Measurements from ENCODE around the gene PAK6.
A peak's percentile ranks its signal among the peaks of the same experiment; 100 is the strongest.

PAK6 gene

GRCh38 chr15:40255033-40255432, 16.2 kb downstream of the PAK6 start:
- no peak for DNase-seq (ENCODE audit: low read depth)

GRCh38 chr15:40256638-40257235, 17.9 kb downstream of the PAK6 start:
- DNase-seq (ENCODE audit: low read depth): no peak

GRCh38 chr15:40257656-40258450, 19.0 kb downstream of the PAK6 start:
- no peak for DNase-seq (ENCODE audit: low read depth)

- no peak for DNase-seq (ENCODE audit: low read depth)
These were observed 19.7 kb downstream of the PAK6 start for GRCh38 chr15:40258544-40258943.

DNA sequence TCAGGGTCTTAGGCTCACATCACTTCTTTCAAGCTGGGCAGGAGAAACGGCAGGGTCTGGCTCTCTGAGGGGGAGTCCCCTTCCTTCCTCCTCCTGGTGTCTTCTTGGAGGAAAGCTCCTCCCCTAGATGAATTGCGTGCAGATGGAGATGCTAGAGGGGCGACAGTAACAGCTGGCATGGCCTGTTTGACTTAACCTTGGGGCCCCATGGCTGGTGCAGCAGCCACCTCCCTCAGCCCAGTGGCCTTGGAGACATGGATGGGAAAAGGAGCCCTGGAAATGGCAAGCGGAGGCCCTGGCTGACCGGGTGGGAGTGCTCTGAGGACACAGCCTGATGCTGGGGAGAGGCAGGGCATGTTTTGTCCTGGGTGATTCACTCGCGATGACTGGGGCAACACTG, 20.2 kb downstream of the PAK6 start:
- no peak for DNase-seq (ENCODE audit: low read depth)

DNA sequence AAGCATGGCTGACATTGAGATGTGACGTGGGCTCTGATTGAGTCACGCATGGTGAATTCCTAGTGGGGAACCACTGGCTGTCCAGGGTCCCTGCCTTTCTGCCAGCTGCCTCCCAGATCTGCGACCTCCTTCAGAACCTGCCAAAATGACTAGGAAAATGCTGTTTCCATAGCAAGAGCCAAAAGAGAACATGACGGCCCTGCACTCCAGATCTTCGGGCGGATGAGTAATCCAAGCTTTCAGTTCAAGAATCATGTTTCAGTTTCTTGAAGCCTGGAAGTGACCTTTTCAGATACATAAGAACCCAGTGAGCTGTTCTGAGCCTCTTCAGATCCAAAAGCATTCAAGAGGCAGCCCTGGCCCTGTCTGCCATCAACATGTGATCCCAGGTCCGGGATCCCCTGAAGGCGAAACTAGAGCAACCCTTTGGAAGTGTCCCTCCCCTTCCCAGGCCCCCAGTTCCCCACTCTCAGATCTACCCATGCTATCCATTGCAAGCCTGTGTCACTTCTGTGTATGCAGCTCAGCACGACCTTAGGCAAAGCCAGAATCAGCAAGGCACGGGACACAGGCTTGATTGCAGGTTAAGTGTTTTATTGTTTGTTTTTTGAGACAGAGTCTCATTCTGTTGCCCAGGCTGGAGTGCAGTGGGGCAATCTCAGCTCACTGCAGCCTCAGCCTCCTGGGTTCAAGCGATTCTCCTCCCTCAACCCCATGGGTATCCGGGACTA, 24.3 kb downstream of the PAK6 start:
- no peak for DNase-seq (ENCODE audit: low read depth)

- DNase-seq (ENCODE audit: low read depth): no peak
These were observed 25.7 kb downstream of the PAK6 start for GRCh38 chr15:40264321-40265153.

DNA sequence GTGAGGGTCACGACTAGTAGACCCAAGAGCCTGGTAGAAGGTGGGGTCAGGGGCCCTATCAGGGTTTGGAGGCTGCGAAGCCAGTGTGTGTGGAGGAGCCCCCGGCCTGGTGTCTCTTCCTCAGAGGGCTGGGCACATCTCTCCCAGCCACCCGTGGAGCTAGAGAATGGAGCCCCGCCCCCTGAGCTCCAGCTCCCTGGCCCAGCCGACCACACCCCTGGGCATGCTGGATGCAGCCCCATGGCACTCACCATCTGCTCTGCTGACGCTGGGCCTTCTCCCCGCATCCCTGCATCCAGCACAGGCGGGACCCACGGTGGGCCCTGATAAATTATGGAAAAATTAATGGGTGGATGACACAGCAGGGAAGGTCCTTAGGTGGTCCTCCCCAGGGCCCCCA, 26.5 kb downstream of the PAK6 start:
- DNase-seq (ENCODE audit: low read depth): no peak

- no peak for DNase-seq (ENCODE audit: low read depth)
These were observed 27.0 kb downstream of the PAK6 start for GRCh38 chr15:40265875-40266274.

DNA sequence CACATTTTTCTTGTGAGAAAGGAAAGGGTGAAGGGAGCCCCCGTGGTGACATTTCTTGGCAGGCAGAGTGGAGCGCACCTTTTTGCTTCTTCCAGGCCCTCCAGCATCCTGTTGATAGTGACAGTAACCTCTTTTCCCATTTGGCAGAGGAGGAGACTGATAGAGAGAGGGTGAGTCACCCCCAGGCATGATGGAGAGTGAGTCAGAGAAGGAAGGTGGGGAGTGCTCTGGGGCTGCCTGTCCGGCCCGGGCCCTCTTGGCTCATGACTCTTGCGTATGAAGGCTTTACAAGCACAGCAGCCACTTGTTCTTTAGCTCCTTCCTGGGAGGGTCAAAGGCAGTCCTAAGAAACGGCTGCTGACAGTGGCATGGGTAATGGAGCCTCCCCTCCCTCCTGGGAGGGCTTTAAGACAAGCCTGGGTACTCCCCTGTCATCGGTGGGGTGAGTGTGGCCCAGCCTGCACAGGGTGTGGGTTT, 28.0 kb downstream of the PAK6 start:
- no peak for DNase-seq (ENCODE audit: low read depth)

DNA sequence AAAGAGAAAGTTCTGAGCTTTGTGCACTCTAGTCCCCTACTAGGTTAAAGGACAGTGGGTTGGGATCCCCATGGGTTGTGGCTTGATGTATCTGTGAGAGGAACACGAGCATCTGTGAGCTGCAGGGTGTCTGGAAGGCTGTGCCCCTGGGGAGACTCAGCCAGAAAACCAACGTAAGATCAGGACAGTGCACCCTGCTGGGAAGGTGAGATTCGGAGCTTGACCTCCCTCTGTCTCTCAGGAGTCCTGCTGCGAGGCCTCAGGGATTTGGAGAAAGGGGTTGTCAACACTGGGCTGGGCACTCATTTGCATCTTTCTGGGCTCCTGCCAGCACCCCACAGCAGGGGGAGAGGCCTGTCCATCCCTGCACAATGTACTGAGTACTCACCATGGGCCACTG, 28.8 kb downstream of the PAK6 start:
- no peak for DNase-seq (ENCODE audit: low read depth)

GRCh38 chr15:40269604-40270003, 30.7 kb downstream of the PAK6 start:
- DNase-seq (ENCODE audit: low read depth): no peak

GRCh38 chr15:40270246-40270995, 31.6 kb downstream of the PAK6 start:
- no peak for DNase-seq (ENCODE audit: low read depth)

GRCh38 chr15:40271685-40272484, 33.0 kb downstream of the PAK6 start:
- DNase-seq (ENCODE audit: low read depth): no peak

GRCh38 chr15:40272485-40273056, 33.7 kb downstream of the PAK6 start:
- DNase-seq (ENCODE audit: low read depth): no peak

- no peak for DNase-seq (ENCODE audit: low read depth)
These were observed 34.6 kb downstream of the PAK6 start for GRCh38 chr15:40273428-40273827.

DNA sequence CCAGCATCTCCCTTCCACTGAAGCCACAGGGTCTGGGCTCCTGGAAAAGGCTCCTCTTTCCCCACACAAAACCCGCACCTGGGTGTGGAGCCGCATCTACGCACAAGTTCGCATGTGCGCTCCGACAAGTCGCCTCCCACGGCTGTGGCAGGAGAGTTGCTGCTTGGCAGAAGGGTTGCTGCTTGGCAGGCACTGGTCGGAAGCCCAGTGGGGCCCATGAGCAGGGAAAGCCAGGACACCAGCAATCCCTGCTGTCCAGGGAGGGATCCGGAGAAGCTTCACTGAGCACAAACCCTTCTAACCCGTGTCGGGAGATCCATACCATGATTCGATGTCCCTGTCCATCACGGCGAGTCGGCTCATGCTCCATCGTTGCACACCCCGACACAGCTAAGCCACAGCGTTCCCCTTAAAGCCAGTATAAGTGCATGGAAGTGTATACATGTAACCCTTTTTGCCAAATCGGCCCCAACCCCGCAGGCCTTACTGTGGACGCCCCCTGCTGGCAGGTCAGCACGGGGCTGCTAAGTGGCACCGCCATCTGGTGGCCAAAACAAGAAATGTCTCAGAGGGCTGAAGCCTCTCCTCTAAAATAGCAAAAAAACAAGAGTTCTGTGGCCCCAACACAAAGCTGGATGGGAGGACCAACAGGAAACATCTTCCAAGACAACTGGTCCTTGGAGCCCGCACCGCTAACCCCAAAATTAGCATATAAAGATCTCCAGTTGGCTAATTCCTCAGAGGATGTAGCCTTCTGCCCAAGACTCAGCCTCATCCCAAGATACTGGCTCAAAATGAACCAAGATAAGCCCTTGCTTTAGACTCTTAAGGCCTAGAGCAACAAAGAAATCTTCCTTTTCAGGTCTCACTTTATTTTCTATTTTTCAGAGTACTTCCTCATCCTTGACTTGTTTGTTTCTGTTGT, 35.7 kb downstream of the PAK6 start:
- DNase-seq (ENCODE audit: low read depth): peak; percentile 89

DNA sequence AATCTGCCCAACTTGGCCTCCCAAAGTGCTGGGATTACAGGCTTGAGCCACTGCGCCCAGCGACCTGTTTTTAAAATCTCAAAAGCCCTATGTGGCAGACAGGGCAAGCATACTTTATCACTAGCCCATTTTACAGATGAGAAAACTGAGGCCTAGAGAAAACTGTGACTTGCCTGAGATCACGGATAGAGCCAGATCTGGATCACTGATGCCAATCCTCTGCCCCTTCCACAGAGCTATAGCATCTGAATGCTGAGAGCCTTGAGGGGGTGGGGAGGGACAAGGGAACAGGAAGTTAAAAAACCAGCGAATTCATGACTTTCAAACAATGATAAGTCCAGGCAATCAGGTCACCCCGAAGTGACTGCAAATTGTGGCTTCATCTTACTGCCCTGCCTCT, 36.7 kb downstream of the PAK6 start:
- no peak for DNase-seq (ENCODE audit: low read depth)

DNA sequence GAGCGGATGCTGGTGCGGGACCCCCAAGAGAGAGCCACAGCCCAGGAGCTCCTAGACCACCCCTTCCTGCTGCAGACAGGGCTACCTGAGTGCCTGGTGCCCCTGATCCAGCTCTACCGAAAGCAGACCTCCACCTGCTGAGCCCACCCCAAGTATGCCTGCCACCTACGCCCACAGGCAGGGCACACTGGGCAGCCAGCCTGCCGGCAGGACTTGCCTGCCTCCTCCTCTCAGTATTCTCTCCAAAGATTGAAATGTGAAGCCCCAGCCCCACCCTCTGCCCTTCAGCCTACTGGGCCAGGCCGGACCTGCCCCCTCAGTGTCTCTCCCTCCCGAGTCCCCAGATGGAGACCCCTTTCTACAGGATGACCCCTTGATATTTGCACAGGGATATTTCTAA, 37.1 kb downstream of the PAK6 start:
- no peak for DNase-seq (ENCODE audit: low read depth)

All from activated T-cell treated with anti-CD3 and anti-CD28 coated beads for 1 hour (primary cell).